Thyroid gland (tissue), 4 donors: ENCODE data around the gene AMZ1. TPM values are rescaled to one million over a fixed set of nuclear protein-coding genes. Genes with fewer than 3 reads are reported as not detected.

Experiments
- DNase-seq, 2 donors: peaks; one replicate each; pipeline ENCODE4 v3.0.0-alpha.2; 2019
- H3K27ac ChIP-seq, 3 donors: fragments of 200-600 bp; sonication (generic); 1 replicate in 2 of 3; 2 replicates in 1 of 3; pipeline ENCODE4 v1.5.1; 2016 to 2019; ENCODE audit warnings: mild to moderate bottlenecking in 1 of 3, moderate library complexity in 1 of 3
- H3K27me3 ChIP-seq: fragments of 200-600 bp; sonication (generic); one replicate; pipeline ENCODE4 v1.5.1; 2019
- H3K36me3 ChIP-seq, 2 donors: fragments of 200-600 bp; sonication (generic); one replicate each; pipeline ENCODE4 v1.5.1; 2016 to 2019
- H3K4me1 ChIP-seq, 2 donors: fragments of 200-600 bp; sonication (generic); one replicate each; pipeline ENCODE4 v1.5.1; 2017 to 2019
- H3K4me3 ChIP-seq, 3 donors: fragments of 200-600 bp; sonication (generic); replicated peaks in 1 of 3; 1 replicate in 2 of 3; 2 replicates in 1 of 3; pipeline ENCODE4 v1.5.1; 2016; ENCODE audit warnings: mild to moderate bottlenecking in 1 of 3
- H3K9me3 ChIP-seq: fragments of 200-600 bp; sonication (generic); one replicate; pipeline ENCODE4 v1.5.1; 2017
- CTCF ChIP-seq, 6 experiments: fragments of 200-600 bp in 3 of 6; fragments of 450-650 bp in 3 of 6; sonication (generic) in 3 of 6; IDR thresholded peaks; one replicate each; pipeline ENCODE4 v1.5.1; 2016 to 2019; ENCODE audit warnings: antibody characterized with exemption in 6 of 6, mild to moderate bottlenecking in 2 of 6, inconsistent platforms in 1 of 6, moderate library complexity in 1 of 6
- POLR2A ChIP-seq, 2 donors: fragments of 450-650 bp; IDR thresholded peaks; one replicate each; pipeline ENCODE4 v1.6.1; 2017; ENCODE audit warnings: antibody characterized with exemption in 2 of 2, mild to moderate bottlenecking in 2 of 2, moderate library complexity in 1 of 2
- WGBS, 2 donors: methylation state at CpG; one replicate each; pipeline ENCODE4 v1.1.5; 2017; 5-methylcytosine and 5-hydroxymethylcytosine counted together
- intact Hi-C: fragments of 100-400 bp; cut with DNase I; formaldehyde crosslinking; loops from one replicate; pipeline ENCODE4 v1.15.1; 2023
- total RNA-seq, 4 donors: library from RNA; depleted of rRNA; stranded (reverse); fragments of >200 nt; gene quantifications; one replicate each; pipeline ENCODE4 v1.2.3, GENCODE V29; 2016

AMZ1 gene
- total RNA-seq, 4 donors from 2014 or later, result 0.29 to 1.2 TPM; not detected in 2

DNA sequence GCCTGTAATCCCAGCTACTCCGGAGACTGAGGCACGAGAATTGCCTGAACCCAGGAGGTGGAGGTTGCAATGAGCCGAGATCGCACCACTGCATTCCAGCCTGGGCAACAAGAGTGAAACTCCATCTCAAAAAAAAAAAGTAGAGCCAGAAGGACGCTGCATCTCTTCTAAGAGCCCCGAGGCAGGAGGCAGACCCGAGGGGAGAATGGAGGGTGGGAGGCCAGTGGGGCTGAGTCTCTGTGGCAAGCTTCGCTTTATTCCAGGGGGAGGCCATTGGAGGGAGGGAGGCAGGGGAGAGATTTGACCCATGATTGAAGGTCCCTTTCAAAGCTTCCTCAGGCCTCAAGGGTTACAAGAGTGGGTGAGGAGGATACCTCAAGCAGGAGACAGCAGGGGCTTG is 37.6 kb upstream of the AMZ1 start:
- no peak overlapping the region for H3K4me3 ChIP-seq
- intact Hi-C loops, result no loop called here
- DNase-seq, result no peak
- H3K27ac ChIP-seq, result no peak overlapping the region
- H3K4me1 ChIP-seq, result peaks cover 0 to 1% of the 10 kb centered on the region in 2 donors
- TF ChIP-seq POLR2A (IDR thresholded peaks at IDR 0.05) (no peak), CTCF (IDR thresholded peaks at IDR 0.05) (no peak)
- 76 to 81% methylated on average over 8 of the region's 8 CpGs for WGBS, 2 donors
- peaks cover 23 to 29% of the 10 kb centered on the region in 2 donors for H3K36me3 ChIP-seq
- H3K27me3 ChIP-seq, result no peaks in the 10 kb centered on the region
- no peaks in the 10 kb centered on the region for H3K9me3 ChIP-seq

DNA sequence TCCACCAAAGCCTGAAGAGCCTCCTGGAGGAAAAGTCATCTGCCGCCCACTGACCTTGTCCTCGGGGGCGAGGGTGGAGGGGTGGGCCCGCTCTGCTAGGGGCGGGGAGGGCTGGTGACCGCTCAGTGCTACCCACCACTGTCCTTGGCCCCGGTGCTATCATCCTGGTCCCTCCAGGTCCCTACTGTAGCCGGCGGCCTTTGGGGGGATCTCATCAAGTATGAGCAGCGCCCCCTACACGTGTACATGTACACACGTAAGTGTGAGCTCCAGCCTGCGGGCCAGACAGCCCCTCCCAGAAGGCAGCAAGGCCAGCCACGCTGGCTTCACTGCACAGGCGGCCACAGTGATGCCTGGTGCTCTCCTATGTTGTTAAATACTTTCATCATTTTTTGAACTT is 36.7 kb upstream of the AMZ1 start:
- Histone ChIP-seq H3K9me3 (no peaks in the 10 kb centered on the region), H3K36me3 (peaks cover 24 to 32% of the 10 kb centered on the region in 2 donors), H3K27me3 (no peaks in the 10 kb centered on the region), H3K27ac (no peak overlapping the region), H3K4me1 (no peaks in the 10 kb centered on the region), H3K4me3 (no peak overlapping the region)
- 78 to 82% methylated on average over 15 of the region's 15 CpGs for WGBS, 2 donors
- no peak for DNase-seq
- intact Hi-C loops, result no loop called here
- TF ChIP-seq POLR2A (IDR thresholded peaks at IDR 0.05) (no peak), CTCF (IDR thresholded peaks at IDR 0.05) (no peak)

DNA sequence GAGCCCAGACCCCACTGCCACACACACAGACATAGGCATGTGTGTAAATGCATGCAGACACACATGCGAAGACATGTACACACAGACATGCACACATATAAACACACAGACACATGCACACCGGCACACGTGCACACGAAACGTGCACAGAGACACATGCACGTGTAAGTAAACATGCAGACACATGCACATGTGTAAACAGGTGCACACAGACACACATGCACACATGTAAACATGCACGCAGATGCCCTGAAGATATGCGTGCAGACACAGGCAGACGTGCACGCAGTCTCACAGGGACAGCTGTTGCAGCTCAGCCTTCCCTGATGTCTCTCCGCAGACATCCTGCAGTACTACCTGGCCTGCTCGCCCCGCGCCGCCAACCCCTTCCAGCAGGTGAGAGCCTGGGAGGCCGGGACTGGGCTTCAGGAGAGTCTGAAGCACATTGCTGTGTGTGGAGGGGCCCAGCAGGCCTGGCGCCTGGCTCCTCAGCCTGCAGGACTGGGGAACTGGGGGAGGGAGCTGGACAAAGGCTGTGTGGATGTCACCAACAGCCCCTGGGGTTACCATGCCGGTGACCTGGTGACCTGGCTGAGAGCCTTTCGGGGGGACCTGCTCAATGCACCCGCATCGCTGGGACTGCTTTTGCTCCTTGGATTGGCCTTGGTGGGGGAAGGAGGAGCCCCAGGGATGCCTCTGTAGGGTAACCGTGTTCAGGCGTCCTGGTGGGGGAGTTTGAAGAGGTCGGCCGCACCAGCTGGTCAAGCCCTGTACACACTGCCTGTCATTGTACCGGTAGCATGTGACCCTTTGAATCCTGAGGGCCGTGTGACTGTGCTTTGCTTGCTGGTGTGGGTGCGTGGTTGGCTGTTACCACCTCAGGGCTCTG is 35.9 kb upstream of the AMZ1 start:
- WGBS, 2 donors, result 87 to 91% methylated on average over 13 to 27 of the region's 28 CpGs
- H3K27me3 ChIP-seq, result no peaks in the 10 kb centered on the region
- H3K4me1 ChIP-seq, result no peaks in the 10 kb centered on the region
- H3K36me3 ChIP-seq, result peaks cover 31 to 34% of the 10 kb centered on the region in 2 donors
- intact Hi-C loops, result no loop called here
- DNase-seq, result no peak
- H3K9me3 ChIP-seq, result no peaks in the 10 kb centered on the region
- H3K4me3 ChIP-seq, result no peak overlapping the region
- TF ChIP-seq POLR2A (IDR thresholded peaks at IDR 0.05), result no peak
- no peak for TF ChIP-seq CTCF (IDR thresholded peaks at IDR 0.05)
- H3K27ac ChIP-seq, result no peak overlapping the region

DNA sequence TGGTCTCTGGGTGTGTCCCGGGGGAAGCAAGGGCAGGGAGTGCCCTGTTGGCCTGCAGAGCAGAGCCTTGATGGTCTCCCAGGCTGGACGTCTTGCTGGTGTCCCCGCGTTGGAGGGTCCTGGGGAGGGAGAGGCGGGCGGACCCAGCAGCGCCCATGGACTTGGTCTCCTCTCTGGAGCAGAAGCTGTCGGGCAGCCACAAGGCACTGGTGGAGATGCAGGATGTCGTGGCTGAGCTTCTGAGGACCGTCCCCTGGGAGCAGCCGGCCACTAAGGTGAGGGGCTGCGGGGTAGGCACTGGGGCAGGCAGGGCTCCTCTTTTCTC is 35.3 kb upstream of the AMZ1 start:
- no peaks in the 10 kb centered on the region for H3K27me3 ChIP-seq
- no peak for DNase-seq
- intact Hi-C loops, result no loop called here
- H3K9me3 ChIP-seq, result no peaks in the 10 kb centered on the region
- H3K27ac ChIP-seq, result no peak overlapping the region
- TF ChIP-seq CTCF (IDR thresholded peaks at IDR 0.05) (no peak), POLR2A (IDR thresholded peaks at IDR 0.05) (no peak)
- no peaks in the 10 kb centered on the region for H3K4me1 ChIP-seq
- WGBS, 2 donors, result 96 to 98% methylated on average over 6 to 7 of the region's 12 CpGs
- no peak overlapping the region for H3K4me3 ChIP-seq
- H3K36me3 ChIP-seq, result peaks cover 25 to 28% of the 10 kb centered on the region in 2 donors

DNA sequence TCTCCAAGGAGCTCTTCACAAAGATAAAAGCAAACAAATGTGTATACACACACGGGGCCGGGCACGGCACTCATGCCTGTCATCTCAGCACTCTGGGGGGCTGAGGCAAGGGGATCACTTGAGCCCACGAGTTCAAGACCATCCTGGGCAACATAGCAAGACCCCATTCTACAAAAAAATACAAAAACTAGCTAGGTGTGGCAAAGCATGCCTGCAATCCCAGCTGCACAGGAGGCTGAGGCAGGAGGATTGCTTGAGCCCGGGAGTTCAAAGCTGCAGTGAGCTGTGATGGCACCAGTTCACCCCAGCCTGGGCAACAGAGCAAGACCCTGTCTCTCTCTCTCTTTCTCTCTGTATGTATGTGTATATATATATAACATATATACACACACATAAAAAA is 33.9 kb upstream of the AMZ1 start:
- Histone ChIP-seq H3K27ac (no peak overlapping the region), H3K4me3 (no peak overlapping the region), H3K27me3 (no peaks in the 10 kb centered on the region), H3K36me3 (peaks cover 22 to 23% of the 10 kb centered on the region in 2 donors), H3K4me1 (no peaks in the 10 kb centered on the region), H3K9me3 (no peaks in the 10 kb centered on the region)
- TF ChIP-seq POLR2A (IDR thresholded peaks at IDR 0.05), result no peak
- no peak for TF ChIP-seq CTCF (IDR thresholded peaks at IDR 0.05)
- no peak for DNase-seq
- 54 to 76% methylated on average over 5 of the region's 5 CpGs for WGBS, 2 donors
- intact Hi-C loops, result no loop called here
